NCI-H510A treated with DMSO at 0.1 percent for 48 hours (cell line): ENCODE data around the gene SPA17.
A peak's percentile ranks its signal among the peaks of the same experiment; 100 is the strongest.

Experiments used
- DNase-seq: peaks from one replicate; lab custom pipeline; 2025; lab: John Stamatoyannopoulos, UW

SPA17 gene

DNA sequence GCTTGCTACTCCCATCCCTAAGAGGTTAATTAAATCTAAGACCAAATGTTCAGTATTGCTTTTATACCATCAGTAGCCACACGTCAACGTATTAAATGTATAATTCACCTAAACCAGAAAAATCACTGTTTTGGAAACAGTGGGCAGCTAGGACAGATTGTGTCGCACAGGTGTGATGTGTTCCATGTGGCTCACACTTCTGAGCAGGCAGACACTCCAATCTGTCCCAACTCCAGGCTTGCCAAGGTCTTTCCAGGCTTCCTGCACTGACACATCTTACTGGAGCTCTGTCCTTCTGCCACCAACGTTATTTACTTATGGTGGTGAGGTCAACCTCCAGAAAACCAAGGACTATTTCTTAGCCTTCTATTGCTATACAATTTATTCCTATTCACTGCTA lies 11.6 kb upstream of the SPA17 start:
- no peak for DNase-seq

- DNase-seq = no peak
Measured at GRCh38 chr11:124663861-124664260, 9.8 kb upstream of the SPA17 start.

GRCh38 chr11:124667601-124668000 lies 6.1 kb upstream of the SPA17 start:
- no peak for DNase-seq

GRCh38 chr11:124669193-124669592 lies 4.5 kb upstream of the SPA17 start:
- peak; percentile 45 for DNase-seq

GRCh38 chr11:124670732-124671131 lies 3.0 kb upstream of the SPA17 start:
- DNase-seq = no peak

GRCh38 chr11:124672536-124673215 lies 1.0 kb upstream of the SPA17 start:
- DNase-seq = no peak

GRCh38 chr11:124674168-124674517 lies 439 bp downstream of the SPA17 start:
- DNase-seq = peak; percentile 25

DNA sequence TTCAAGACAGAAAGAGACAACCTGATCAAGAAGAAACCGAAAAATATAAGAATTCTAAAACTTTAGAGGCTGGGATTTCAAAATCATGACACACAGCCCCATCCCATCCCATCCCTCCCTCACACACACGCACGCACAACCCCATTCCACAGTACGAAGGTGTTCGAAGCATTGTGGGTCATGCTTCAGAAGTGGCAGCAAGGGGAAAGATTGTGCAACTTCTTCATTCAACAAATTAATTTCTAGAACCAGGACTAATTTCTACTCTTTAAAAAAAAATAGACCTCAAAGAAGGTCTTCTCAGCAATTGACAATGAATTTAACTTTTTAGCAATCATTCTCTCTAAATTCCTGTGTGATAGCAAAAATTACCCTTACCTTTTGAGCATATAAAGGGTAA lies 867 bp downstream of the SPA17 start:
- DNase-seq = no peak

GRCh38 chr11:124676386-124676785 lies 2.7 kb downstream of the SPA17 start:
- no peak for DNase-seq

- DNase-seq = no peak
Measured at GRCh38 chr11:124678416-124678815, 4.7 kb downstream of the SPA17 start.

DNA sequence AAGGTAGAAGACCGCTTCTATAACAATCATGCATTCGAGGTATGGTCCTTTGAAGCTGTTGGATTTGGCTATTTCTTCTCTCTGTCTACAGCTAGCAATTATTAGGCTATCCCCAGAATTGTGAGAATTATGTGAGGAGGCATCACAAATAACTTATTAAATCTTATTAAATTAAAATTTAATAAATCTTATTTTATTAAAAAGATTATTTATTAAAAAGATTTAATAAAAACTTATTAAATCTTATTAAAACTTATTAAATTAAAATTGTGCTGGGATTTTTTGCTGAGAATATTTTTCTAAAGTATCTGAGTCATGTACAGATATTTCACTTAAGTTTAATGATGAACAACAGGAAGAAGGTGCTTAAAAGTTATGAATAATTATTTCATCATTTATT lies 7.7 kb downstream of the SPA17 start:
- no peak for DNase-seq

GRCh38 chr11:124682443-124682842 lies 8.7 kb downstream of the SPA17 start:
- no peak for DNase-seq

GRCh38 chr11:124693142-124693541 lies 19.4 kb downstream of the SPA17 start:
- no peak for DNase-seq

GRCh38 chr11:124699547-124699946 lies 25.8 kb downstream of the SPA17 start:
- no peak for DNase-seq

DNA sequence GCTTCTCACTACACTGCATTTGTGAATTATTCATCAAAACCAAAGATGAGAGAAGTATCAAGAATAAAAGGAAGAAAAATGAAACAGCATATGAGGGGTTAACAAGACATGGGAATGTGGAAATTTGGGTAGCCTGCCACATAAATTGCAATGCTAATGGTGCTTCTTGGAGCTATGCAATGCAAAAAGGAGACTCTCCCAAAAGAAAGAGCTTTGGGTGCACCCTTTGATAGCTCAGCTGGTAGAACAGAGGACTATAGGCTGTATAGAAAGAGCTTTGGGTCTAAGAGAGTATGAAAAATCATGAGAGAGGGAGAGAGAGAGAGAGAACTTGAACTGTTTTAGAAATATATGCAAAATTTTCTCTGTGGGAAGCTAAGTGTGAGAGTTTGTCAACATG lies 26.3 kb downstream of the SPA17 start:
- no peak for DNase-seq

DNA sequence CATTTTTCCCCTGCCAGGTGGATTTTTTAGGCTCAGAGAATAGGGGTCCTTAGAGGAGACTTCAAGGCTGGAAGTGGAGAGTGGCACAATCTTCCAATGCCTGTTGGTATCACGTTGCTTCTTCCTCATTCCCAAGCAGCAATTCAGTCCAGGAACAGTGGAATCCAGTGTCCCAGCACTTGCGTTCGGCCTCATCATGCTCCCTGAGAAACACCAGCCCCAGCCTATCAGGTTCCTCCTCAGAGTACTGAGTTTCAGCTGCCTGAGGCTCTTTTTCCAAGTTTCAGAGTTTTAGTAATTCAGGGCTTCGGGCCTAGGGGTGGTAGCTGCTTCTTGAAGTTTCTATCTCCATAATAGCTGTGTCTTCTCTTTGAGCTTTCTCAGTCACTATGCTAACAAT lies 34.1 kb downstream of the SPA17 start:
- no peak for DNase-seq

GRCh38 chr11:124712392-124712791 lies 38.7 kb downstream of the SPA17 start:
- DNase-seq = no peak

DNA sequence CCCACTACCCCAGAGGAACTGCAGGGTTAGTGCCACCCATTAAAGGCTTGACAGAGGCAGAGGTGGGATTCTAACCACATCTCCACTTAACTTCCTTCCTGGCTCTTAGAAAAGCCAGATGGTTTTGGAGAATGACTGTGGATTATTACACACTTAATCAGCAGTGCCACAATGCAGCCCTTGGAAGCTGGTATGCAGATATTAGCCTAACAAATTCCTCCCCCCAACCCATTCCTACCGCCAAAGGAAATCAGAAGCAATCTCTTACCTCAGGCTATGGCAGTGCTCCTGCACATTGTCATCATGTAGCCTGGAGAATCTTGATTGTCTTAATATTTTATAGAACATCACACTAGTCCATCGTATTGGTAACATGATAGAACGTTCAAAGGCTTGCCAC lies 42.9 kb downstream of the SPA17 start:
- DNase-seq = no peak

- DNase-seq = no peak
Measured at GRCh38 chr11:124717421-124717785, 43.7 kb downstream of the SPA17 start.

DNA sequence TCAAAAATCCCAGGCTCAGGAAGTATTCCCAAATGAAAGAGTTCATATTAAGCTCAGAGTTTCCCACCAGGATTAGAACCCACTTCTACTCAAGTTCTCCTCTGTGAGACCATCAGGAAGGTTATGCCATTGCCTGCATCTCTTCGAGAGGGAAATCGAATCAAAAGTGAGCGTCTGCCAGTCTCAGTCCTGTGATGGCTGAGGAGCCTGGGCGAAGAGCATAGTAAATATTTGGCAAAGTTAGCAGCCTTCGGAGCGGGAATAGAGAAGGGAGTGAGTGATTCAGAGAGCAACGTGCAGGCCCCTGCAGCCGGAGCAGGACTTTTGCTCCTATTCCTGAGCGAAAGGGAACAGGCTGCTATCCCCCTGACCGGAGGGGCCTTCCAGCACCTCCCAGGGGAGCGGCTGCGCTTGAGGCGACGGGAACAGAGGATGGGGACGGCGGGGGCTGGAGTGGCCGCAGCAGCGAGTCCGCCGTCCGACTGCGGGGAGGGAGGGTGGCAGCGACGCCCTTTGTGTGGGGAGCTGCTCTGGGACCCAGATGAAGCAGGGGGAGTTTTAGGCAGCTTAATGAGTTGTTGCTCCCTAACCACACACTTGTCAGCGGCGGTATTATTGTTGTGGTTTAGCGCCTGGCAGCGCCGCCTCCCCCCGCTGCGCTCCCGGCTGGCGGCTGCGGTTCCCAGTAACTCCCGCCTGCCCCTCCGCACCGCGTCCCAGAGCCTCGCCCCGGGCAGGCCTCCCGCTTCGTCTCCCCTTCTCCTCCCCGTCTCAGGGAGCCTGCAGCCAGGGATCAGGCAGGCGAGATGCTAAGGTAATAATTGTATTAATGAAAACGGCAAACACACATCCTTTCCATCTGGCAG lies 44.3 kb downstream of the SPA17 start:
- DNase-seq = no peak

DNA sequence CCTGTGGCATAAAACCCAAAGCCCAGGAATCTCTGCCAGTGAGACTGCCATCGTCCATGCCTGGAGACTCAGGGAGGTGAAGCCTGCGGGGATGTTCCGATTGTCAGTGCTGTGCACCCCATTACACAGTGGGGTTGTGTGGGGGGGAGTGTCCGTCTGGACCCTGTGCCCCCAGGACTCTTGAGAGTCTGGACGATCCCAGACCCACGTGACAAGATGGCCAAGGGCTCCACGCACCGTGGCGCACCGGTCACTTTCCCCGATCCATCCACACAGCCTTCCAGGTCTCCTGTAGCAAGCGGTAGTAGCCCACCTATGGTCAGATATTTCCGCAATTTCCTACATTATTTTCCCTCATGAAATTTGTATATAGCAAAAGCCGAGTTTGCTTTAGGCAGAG lies 45.1 kb downstream of the SPA17 start:
- no peak for DNase-seq

GRCh38 chr11:124719534-124719933 lies 45.8 kb downstream of the SPA17 start:
- DNase-seq = no peak

GRCh38 chr11:124722176-124722575 lies 48.5 kb downstream of the SPA17 start:
- no peak for DNase-seq
